ENCODE results near the gene SDHAF1. TPM values are rescaled to one million over a fixed set of nuclear protein-coding genes. Genes with fewer than 3 reads are reported as not detected.

Gene SDHAF1
- total RNA-seq, 3 donors from 2014 or later: 18.1 to 22.0 (median 19.1) TPM

DNA sequence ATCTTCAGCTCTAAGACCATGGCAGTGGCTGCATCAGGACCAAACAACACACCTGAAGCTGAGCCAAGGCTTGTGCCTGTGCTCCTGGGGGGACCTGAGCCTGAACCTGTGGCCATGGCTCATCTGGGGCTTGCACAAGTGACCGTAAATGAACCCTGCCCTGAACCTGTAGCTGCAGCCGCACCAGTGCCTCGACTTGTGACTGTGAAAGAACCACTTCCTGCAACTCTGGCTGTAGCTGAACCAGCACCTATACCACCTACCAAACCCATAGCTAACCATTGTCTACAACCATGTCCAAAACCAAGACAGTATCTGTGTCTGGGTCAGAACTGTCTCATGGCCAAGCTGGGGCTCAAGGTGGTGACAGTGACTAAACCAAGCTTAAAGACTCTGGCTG, 28.2 kb upstream of the SDHAF1 start:
- DNase-seq (no peak), ATAC-seq (no peak)
- Histone ChIP-seq H3K9me3 (no peaks in the 10 kb centered on the region), H3K4me3 (no peak overlapping the region), H3K36me3 (ENCODE audit: low read depth) (no peaks in the 10 kb centered on the region), H3K4me1 (ENCODE audit: low read depth) (no peaks in the 10 kb centered on the region)
- TF ChIP-seq, protein P1, sequence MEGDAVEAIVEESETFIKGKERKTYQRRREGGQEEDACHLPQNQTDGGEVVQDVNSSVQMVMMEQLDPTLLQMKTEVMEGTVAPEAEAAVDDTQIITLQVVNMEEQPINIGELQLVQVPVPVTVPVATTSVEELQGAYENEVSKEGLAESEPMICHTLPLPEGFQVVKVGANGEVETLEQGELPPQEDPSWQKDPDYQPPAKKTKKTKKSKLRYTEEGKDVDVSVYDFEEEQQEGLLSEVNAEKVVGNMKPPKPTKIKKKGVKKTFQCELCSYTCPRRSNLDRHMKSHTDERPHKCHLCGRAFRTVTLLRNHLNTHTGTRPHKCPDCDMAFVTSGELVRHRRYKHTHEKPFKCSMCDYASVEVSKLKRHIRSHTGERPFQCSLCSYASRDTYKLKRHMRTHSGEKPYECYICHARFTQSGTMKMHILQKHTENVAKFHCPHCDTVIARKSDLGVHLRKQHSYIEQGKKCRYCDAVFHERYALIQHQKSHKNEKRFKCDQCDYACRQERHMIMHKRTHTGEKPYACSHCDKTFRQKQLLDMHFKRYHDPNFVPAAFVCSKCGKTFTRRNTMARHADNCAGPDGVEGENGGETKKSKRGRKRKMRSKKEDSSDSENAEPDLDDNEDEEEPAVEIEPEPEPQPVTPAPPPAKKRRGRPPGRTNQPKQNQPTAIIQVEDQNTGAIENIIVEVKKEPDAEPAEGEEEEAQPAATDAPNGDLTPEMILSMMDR (IDR thresholded peaks at IDR 0.05): no peak
- intact Hi-C loops (cut with DNase I, micrococcal nuclease): no loop called here

DNA sequence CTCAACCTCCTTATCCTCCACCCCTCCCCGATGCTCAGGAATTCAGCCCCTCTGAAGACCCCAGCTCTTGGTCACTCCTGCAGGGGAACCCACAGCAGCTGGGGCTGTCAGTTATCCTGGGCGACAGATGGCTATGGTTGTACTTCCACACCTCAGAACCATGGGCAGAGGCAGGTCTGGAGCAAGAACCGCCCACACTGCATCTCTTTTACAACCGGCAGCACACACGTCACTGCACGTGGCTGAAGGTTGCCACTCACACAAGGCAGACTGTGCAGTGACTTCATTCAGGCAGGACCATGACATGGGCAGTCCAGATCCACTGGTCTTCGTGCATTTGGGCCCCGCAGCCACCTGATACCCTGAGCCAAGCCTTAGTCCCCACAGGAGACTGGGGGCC, 21.5 kb upstream of the SDHAF1 start:
- Histone ChIP-seq H3K4me3 (no peak overlapping the region), H3K4me1 (ENCODE audit: low read depth) (no peaks in the 10 kb centered on the region), H3K36me3 (ENCODE audit: low read depth) (no peaks in the 10 kb centered on the region), H3K9me3 (no peaks in the 10 kb centered on the region)
- DNase-seq (no peak), ATAC-seq (peak; percentile 43)
- intact Hi-C loops (cut with DNase I, micrococcal nuclease): no loop called here
- TF ChIP-seq, protein P1 (IDR thresholded peaks at IDR 0.05): no peak

DNA sequence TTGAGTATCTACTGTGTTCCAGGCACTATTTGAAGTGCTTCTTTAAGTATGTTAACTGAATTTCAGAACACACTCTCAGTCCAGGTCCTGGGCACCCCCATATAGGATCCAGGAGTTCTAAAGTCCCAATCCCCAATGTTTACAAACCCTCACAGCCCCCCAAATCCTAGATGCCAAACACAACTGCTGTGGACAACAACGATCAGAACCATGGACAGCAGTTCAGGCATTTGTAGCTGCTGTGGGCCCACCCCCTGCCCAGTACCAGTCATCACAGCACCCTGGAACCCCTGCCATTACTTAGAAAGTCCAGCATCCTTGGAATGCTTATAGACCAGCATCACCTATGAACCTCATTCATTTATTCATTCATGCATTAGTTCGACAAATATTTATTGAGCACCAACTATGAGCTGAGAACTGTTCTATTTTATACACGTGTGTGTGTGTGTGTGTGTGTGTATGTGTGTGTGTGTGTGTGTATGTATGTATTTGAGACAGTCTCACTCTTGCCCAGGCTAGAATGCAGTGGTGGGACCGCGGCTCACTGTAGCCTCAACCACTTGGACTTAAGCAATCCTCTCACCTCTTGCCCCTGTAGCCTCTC, 19.3 kb upstream of the SDHAF1 start:
- intact Hi-C loops (cut with DNase I, micrococcal nuclease): no loop called here
- ATAC-seq (no peak), DNase-seq (no peak)
- no peaks in the 10 kb centered on the region for H3K4me1 ChIP-seq (ENCODE audit: low read depth)
- H3K9me3 ChIP-seq: no peaks in the 10 kb centered on the region
- H3K36me3 ChIP-seq (ENCODE audit: low read depth): no peaks in the 10 kb centered on the region
- TF ChIP-seq, protein P1 (IDR thresholded peaks at IDR 0.05): no peak
- H3K4me3 ChIP-seq: no peak overlapping the region

DNA sequence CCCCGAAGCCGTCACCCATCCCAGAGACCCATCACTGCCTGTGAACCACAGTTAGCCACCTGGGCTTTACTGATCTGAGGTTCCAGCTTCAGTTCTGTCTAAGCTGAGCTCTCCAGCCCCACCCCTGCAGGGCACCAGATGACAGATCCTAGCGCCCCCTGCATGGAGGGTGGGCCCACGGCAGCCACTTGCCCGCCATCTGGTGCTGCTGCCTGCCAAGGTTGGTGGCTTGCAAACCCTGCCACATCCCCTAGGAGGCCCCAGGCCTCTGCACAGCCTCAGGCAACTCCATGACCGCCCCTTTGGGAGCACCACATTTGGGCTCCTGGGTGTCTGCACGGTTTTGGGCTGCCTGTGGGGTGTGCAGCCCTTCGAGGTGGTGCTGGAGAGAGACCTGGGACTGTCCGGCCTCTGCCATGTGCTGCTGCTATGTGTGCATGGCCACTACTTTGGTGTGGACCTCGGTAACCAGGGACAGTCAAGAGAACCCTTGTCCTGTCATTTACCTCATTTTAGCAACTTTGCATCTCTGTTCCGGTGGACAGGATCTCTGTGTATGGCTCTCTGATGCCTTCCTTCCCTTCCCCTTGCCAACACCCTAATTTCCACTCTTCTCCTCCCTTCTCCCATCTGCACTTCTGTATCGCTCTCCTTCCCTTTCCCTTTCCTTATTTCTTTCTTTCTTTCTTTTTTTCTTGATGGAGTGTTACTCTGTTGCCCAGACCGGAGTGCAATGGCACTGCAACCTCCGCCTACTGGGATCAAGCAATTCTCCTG, 17.4 kb upstream of the SDHAF1 start:
- Histone ChIP-seq H3K4me1 (ENCODE audit: low read depth) (no peaks in the 10 kb centered on the region), H3K9me3 (no peaks in the 10 kb centered on the region), H3K4me3 (no peak overlapping the region), H3K36me3 (ENCODE audit: low read depth) (no peaks in the 10 kb centered on the region)
- DNase-seq: no peak
- TF ChIP-seq, protein P1 (IDR thresholded peaks at IDR 0.05): no peak
- ATAC-seq: peak; percentile 27
- intact Hi-C loops (cut with DNase I, micrococcal nuclease): no loop called here

DNA sequence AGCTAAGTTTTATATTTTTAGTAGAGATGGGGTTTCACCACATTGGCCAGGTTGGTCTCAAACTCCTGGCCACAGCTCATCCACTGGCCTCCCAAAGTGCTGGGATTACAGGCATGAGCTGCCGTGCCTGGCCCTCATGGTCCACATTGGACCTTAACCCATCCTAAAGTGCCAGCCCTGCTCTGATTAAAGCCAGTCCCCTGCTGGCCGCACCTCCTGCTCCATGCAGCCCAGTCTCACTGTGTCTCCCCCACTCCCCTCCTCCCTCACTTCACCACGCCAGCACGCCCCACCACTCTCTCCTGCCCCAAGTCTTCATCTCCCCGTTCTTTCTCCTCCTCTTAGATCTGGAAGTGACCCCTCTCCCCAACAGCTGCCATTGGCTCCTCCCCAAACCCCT, 16.7 kb upstream of the SDHAF1 start:
- H3K36me3 ChIP-seq (ENCODE audit: low read depth): no peaks in the 10 kb centered on the region
- ATAC-seq: no peak
- no peaks in the 10 kb centered on the region for H3K4me1 ChIP-seq (ENCODE audit: low read depth)
- no peak overlapping the region for H3K4me3 ChIP-seq
- DNase-seq: no peak
- no peaks in the 10 kb centered on the region for H3K9me3 ChIP-seq
- TF ChIP-seq, protein P1 (IDR thresholded peaks at IDR 0.05): no peak
- intact Hi-C loops (cut with DNase I, micrococcal nuclease): no loop called here

Measured in mucosa of descending colon (tissue), 3 donors.